Measurements from ENCODE around the gene LRRC53.

Gene LRRC53

DNA sequence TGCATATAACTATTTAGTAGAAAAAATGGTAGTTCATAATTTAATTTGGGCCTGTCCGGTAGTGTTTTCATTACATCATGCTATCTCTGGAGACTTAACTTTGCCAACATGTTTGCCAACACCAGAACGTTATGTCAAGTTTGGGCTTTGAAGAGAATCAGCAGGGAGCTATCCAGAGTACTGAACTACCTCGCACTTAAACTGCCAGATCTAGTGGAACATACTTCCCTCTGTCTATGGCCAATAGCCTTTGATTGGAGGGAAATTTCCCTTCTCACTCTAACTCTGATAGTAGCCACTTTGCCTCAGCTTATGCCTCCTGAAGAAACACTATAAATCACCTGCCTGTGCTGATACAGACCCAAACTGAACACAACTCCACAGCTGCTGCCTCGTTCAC lies 10.0 kb downstream of the LRRC53 start:
- DNase-seq: no peak

DNA sequence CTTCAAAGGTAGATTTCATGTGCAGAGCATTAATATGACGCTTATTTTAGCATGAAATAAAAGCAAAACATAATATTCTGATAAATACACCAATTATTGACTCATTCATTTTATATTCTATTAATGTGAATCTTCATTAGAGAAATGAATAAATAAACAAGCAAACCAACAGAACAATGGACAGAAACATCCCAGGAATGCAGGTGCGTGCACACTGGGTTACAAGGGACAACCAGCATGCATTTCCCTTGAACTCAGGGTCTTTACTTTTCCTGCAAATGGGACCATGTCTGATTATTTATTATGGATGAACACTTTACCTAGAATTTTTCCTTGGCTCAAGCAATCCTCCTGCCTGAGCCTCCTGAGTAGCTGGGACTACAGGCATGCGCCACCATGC lies 13.5 kb downstream of the LRRC53 start:
- DNase-seq: no peak

DNA sequence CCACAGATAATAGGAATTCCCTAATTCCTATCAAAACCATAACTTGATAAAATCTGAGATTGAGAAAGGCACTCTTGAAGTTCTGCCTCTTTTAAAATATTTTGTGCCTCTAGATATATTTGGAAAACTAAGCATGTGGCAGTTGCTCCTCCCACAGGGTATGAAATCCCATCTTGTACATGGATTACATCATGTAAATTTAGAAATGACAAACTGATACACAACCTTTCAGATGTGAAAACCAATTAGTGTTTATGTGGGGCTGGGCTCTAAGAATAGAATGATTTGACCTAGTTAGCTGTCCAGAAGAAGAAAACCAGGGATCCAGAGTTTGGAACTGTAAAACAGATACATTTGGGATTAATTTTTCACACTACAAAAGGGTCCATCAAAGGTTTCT lies 15.7 kb downstream of the LRRC53 start:
- DNase-seq: no peak

DNA sequence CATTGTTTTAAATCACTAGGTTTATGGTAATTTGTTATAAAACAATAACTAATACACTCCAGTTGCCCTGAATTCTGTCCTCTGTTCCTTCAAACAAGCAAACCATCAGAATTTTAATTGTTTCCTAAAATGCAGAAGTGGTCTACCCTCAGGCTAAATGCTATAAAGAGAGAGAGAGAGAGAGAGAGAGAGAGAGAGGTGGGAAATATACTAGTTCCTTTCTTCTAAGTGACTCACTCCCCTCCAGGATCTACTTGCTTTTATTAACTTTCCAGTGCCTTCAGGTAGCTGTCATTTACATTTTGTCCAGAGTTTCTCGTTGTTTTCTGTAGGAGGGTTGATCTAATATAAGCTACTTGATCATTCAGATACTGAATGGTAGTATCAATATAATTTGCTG lies 26.4 kb downstream of the LRRC53 start:
- DNase-seq: no peak

DNA sequence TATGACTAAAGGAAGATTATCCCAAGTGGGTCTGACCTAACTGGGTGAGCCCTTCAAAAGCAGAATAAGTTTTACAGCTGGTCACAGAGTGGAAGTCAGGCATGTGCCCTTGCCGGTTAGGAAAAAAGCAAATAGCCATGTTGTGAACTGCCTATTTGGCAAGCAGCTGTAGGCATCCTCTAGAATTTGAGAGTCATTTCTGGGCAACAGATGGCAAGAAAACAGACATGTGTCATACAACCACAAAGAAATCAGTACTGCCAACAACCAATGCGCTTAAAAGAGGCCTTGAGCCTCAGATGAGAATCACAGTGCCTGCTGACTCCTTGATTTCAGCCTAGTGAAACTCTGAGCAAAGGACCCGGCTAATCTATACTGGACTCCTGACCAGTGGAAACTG lies 26.8 kb downstream of the LRRC53 start:
- no peak for DNase-seq

DNA sequence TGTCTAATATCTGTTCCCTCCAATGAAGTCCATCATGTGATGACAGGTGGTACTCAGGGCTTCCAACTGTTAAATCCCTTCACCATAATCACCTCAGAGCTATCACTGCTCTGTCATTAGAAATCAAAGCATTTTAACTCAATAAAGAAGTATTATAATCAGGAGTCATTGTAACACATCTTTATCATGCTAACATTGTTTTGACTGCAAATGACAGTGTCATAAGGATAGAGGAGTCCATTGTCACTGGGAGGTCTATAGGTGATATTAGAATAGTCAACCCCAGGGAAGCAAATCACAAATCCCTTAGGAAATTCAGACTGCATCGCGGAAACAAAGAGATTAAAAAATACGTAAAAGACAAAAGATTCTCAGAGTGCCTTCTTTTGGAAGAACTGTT lies 30.8 kb downstream of the LRRC53 start:
- no peak for DNase-seq

DNA sequence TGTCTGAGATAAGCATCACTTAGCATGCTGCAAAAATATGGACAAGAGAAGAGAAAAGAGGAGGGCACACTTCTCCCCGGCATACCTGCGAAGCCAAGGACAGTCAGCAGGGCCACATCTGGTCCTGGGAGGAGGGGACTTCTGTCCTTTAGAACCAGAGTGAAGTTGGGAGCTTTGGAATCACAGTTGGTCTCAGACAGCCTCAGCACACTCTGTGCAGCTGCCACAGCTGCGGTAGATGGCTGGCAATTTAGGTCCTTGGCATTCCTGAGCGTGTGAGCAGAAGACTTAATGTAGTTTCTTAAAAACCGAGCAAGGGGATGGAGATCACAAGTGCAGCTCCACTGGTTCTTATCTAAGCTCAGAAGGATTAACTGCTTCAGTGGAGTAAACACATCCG lies 32.3 kb downstream of the LRRC53 start:
- DNase-seq: no peak

DNA sequence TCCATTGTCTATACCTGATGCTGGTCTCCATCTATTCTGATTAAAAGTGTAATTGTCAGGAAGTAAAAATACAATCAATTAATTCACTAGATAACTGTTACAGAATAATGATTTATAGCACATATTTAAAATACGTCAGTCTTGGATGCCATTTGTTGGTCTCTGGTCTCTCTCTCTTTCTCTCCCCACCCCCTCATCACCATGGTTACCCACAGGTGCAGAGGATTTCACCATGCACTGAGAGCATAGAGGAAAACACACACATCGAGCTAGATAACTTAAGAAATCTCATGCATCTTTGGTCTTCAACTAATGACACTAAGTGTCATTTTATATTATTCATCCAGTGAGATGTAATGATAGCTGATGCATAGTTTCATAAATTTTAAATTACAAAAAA lies 33.4 kb downstream of the LRRC53 start:
- DNase-seq: no peak

DNA sequence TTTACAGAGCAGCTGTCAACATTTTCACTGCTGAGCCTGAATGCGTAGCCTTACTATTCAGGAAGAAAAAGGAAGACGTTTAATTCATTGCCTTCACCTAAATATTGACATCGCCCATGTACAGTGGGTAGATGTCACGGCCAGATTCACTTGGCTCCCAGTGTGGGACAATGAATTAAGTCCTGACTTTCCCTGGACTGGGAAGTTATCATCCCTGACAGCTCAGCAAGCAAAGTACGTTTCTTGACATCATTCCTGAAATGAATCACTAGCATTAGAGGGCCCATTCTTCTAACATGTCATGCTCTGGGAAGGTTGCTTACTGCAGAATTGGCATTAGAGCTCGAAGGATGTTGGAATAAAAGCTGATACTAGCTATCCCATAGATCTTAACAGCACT lies 37.8 kb downstream of the LRRC53 start:
- DNase-seq: no peak

DNA sequence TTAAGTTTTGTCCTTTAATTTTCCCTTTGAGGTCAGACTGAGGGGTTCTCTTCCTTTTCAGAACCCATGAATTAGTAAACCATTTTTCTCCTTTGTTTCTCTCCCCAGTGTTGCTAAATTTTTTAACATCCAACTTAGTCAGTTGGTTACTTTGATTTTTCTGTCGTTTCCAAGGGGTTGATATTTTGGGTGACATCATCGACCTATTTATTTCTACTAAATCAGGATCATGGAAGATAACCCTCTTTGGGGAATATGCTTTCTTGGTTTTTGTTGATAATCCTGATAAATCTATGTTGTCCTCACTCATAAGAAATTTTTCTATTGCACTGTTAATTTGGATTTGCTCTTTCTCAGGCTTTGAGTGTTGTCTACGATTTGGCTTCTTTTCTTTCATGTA lies 40.9 kb downstream of the LRRC53 start:
- no peak for DNase-seq

DNA sequence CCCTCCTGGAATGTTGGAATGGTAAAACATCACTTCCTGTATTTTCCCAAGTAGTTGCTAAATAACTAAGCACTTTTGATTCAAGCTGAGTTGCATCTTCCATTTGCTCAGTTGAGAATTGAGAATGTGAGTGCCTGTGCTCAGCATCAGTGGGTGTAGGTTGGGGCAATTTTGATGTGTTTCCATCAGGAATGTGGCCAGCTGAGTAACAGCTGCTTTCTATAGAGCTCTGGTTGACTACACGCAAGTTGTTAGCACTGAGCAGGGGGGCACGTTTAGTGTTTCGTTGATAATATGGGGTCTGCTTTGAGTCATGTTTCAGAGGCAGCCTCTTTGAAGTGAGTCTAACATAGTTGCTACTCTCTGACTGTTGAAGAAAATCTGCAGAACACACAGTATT lies 41.5 kb downstream of the LRRC53 start:
- no peak for DNase-seq

DNA sequence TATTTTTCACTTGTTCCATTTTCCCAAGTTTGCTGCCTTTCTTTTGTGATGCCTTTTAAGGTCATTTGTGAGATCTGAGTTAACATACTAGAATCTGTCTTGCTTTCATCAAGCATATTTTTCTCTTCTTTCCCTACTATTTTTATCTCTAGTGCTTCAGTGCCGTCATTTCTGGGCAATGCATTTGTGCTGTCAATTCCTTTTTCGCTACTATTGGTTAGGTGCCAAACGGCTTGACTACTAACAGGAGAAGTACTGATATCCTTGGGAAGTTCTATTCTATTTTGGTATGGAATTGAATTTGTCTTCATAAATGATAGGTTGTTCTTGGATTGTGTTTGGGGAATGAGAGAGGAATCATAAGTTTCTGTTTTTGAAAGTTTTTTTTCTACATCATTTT lies 42.2 kb downstream of the LRRC53 start:
- DNase-seq: no peak

DNA sequence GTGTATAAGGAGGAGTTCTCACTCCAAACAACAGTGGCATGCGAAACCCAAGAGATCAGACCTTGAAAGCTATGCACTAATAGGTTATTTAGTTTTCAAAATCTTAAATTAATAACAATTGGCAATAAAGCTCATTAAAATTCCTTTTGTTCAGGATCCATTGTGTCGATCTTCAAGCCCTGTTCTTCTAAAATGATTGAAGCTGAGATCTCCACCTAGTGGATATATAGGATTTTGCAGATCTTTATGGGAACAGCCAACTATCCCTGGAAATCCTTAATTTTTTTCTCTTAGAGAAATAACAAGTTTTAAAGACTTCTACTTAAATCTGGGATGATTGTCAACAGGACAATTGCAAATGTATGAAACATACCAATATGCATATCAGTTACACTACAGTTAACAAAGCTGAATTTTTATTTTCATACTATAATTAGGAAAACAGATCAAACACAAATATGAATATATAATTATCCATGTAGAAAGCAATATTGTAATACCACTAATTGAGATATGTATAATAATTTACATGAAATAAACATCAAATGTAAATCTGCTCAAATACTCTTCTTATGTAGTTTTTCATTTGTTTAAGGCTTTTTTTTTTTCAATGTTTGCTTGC lies 43.3 kb downstream of the LRRC53 start:
- DNase-seq: no peak

DNA sequence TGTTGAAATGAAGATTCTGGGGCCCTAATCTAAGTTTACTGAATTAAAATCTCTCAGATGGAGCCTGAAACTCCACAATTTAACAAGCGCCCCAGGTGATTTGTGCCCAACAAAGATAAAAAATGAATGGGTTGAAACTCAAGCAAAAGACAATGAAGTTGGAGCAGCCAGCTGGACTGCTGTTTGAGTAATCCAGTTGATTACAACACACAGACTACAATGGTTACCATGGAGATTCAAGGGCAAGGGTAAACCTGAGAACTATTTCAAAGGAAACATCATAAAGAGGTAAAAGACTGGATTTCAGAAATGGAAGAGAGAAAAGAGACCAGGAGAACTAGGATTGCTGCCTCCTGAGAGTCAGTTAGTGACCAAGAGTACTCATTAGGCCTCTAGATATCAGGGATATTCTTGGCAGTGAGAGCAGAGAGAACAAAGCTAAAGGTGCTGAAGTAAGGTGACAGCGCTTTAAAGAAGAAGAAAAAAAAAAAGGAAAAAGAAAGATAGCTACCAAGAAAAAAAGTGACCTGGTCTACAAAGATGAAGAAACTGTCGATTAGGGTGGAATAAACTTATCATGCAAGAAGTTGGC lies 44.5 kb downstream of the LRRC53 start:
- DNase-seq: peak; percentile 58

DNA sequence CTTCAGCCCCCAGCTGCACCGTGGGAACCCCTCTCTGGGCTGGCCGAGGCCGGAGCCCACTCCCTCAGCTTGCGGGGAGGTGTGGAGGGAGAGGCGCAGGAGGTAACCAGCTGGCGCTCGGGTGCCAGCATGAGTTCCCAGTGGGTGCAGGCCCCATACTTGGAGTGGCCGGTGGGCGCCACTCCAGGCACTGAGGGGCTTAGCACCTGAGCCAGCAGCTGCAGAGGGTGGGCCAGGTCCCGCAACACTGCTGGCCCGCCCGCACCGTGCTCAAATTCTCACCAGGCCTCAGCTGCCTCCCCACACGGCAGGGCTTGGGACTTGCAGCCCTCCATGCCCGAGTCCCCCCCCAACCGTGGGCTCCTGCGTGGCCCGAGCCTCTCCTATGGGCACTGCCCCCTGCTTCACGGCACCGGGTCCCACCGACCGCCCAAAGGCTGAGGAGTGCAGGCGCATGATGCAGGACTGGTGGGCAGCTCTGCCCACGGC lies 47.2 kb downstream of the LRRC53 start:
- DNase-seq: no peak

DNA sequence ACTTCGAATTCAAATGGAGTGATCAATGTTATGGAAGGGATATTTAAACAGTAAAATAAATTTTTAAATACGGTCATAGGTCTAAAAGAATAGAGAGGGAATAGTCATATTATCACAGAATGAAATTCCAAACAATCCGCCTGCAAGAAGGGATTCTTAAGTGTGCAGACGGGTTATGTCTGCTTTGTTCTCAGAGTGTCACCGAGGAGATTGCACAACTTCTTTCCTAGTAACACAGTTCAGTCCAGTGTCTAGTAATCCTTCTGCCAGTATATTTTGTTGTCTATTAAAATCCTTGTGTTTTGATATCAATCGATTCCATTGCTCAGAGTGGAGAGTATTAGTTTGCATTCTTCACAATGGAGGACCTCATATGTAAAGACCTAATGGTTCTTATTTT lies 48.4 kb downstream of the LRRC53 start:
- DNase-seq: no peak

DNA sequence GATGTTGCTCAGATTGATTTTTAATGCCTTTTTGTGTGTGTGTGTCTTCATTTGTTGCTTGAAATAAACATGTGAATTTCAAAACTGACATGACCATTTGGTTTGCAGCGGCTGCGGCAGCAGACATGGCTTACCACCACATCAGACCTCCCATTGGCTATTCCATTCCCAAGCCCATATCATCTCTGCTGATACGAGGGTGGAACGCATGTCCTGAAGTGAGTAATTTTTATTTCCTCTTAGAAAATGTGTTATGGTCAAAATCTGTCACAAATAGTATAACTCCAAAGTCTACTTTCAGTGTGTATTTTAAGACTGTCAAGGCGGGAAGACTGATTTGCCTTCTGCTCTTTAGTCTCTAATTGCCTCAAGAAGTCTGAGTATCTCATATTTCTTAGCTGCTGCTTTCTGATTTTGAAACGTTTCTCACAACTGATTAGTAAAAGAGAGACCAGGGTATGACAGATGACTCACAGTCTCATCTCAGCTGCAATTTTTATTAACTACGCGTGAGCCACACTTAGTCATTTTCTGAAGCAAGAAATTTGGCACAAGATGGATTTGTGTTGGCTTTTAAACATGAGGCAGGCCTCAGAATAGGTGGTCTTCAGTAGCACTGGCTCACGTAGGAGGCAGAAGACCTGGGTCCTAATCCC lies 49.0 kb downstream of the LRRC53 start:
- no peak for DNase-seq

DNA sequence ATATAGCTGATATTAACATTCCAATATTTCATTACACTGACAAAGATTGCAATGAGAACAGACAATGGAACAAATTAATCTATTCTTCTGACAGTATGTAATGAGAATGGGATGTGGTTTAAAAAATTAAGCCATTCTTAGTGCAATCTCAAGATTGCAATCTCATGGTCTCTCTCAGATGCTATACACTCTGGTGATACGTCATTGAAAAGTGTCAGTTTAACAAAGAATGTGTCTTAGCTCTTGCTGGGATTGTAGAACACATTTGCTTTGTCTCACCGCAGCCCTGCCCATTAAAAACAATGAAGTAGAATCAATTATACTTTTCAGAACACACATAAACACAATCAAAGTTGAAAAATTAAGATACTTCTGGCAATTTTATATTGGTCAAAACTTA lies 55.2 kb downstream of the LRRC53 start:
- DNase-seq: no peak

DNA sequence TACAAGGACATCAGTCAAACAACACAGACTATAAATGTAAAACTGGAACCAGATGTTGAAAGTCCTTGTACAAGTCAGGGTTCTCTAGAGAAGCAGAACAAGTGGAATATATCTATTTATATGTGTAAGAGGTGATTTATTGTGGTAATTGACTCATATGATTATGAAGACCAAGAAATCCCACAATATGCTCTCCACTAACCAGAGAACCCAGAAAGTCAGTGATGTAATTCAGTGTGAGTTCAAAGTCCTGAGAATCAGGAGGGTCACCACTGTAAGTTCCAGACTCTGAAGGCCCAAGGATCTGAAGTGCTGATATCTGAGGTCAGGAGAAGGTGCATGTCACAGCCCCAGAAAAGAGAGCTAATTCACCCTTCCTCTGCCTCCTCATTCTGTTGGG lies 57.0 kb downstream of the LRRC53 start:
- DNase-seq: no peak

DNA sequence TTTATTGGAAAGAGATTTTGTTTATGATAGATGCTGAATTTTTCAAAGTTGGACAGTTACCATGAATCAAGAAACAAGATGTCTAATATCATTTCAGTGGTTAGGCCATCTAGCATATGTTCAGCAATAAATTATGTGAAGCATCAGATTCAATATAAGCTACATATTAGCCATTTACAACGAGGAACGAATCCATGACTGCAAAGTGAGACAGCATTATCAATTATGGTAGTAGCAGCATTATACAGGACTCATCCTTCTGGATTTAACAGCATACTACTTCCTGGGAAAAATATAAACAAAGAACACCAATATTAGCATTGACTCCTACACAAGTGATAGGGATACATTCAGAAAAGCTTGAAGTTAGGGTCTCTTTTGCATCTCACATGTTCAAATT lies 59.1 kb downstream of the LRRC53 start:
- no peak for DNase-seq

DNA sequence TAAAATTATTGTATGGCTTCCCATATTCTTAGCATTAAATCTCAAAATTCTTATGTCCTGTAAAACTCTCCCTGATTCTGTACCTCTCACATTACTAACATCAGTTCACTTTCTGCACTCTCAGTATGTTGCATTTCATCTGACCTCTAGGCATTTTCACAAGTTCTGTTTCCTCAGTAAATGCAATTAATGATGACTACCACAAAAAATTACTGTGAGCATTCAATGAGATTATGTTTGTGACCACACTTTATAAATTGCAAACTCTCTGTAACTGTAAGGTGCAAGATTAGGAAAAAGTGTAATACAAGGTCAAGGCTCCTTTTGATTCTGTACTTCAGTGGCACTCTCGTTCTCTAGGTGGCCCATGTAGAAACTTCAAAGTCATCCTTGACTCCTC lies 60.4 kb downstream of the LRRC53 start:
- DNase-seq: no peak

DNA sequence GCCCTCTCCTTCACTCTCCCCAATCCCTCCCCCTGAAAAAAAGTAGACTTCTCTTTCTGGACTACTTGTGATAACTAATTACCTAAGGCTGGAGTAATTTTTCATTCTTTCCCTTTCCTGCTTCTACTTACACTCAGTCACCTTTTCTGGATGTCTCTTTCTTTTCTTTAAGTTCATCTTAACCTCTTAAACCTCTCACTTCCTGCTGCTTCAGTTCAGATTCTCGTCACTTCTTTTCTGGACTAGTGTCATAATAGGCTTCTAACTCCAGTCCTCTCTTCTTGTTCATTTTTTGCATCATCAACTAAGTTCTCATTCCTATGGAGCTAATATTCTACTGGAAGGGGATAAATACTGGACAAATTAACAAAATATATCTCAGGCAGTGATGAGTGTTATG lies 75.4 kb downstream of the LRRC53 start:
- DNase-seq: no peak

DNA sequence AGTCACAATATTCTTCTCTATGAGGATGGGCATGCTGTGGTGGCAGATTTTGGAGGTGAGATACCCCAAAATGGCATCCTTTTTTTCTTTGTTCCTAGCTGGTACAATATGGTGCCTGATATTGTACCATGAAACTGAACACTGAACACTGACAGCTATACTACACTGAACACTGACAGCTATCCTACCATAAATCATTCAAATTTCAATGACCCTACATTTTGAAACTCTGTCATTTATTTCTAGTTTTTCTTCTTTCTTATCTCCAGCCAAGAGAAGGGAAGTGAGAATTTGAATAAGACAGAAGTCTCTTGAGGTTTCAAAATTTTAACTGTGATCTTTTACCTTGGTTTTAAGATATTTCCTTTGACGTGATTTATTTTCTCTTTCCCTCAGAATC lies 76.3 kb downstream of the LRRC53 start:
- peak; percentile 7 for DNase-seq

DNA sequence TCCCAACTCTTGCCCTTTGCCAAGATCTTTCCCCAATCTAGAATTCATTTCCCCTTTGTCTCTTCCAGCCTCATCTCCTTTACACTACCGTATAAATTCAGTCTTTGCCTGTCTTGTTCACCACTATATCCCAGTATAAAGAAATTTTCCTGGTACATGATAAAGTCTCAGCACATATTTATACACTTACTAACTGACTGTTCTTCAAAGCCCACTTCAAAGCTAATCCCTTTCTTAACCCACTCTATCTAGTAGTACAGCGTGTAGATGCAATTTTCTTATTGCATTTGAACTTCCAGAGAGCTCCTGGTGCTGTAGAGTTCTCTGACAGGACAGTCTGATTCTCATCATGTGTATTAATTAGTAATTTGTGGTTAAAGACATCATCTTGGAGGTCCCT lies 78.1 kb downstream of the LRRC53 start:
- DNase-seq: no peak

DNA sequence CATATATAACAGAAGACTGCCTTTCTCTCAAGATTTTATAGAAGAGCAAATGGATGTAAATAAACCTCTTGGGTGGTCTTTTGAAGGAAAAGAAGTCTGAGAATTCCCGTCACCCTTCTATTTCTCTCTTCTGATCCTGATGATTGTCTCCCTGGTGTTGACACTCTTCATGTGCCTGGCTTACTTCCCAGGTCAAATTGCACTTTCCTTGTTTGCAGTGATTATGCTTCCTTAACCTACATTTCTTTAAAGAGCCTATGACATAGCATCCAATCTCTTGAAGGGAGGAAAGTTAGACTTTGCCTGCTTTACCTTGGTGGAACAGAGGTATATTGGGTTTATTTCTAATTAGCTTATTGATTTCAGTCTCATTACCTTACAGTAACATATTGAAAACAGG lies 80.1 kb downstream of the LRRC53 start:
- no peak for DNase-seq

All from NCI-H1417 treated with DMSO at 0.1 percent for 48 hours (cell line).